MM.1S (cell line): ENCODE results near the gene TSPAN9.

Source experiments
- DNase-seq: peaks from one replicate; pipeline ENCODE4 v3.0.0-alpha.2; 2015
- H2AFZ ChIP-seq: fragments of 300-600 bp; sonication (generic); 2 replicates; pipeline ENCODE4 v1.6.0; 2016; ENCODE audit warnings: antibody characterized with exemption, low read length
- H3F3A ChIP-seq: fragments of 300-600 bp; sonication (generic); 2 replicates; pipeline ENCODE4 v1.6.1; 2016; ENCODE audit warnings: mild to moderate bottlenecking, antibody characterized with exemption, low read length, moderate library complexity, mixed read lengths; ENCODE audit not compliant: insufficient read depth
- H3K27ac ChIP-seq: fragments of 300-600 bp; sonication (generic); 2 replicates; pipeline ENCODE4 v1.5.1; 2016; ENCODE audit warnings: mild to moderate bottlenecking, low read length
- H3K27me3 ChIP-seq: fragments of 300-600 bp; sonication (generic); replicated peaks from 2 replicates; pipeline ENCODE4 v1.6.0; 2016; ENCODE audit warnings: low read length; ENCODE audit not compliant: insufficient read depth
- H3K36me3 ChIP-seq: fragments of 300-600 bp; sonication (generic); replicated peaks from 2 replicates; pipeline ENCODE4 v1.6.1; 2016; ENCODE audit warnings: mild to moderate bottlenecking, low read length, mixed read lengths; ENCODE audit not compliant: insufficient read depth
- H3K4me1 ChIP-seq: fragments of 300-600 bp; sonication (generic); 2 replicates; pipeline ENCODE4 v1.6.1; 2016; ENCODE audit warnings: low read length, mixed read lengths
- H3K4me2 ChIP-seq: fragments of 300-600 bp; sonication (generic); 2 replicates; pipeline ENCODE4 v1.6.0; 2016; ENCODE audit warnings: low read depth, low read length
- H3K4me3 ChIP-seq: fragments of 300-600 bp; sonication (generic); 2 replicates; pipeline ENCODE4 v1.5.1; 2016; ENCODE audit warnings: low read length, mixed read lengths
- H3K79me2 ChIP-seq: fragments of 300-600 bp; sonication (generic); 2 replicates; pipeline ENCODE4 v1.6.1; 2016; ENCODE audit warnings: mixed run types, low read length, mixed read lengths
- H3K9ac ChIP-seq: fragments of 300-600 bp; sonication (generic); 2 replicates; pipeline ENCODE4 v1.6.1; 2016; ENCODE audit warnings: low read length, mixed read lengths
- H3K9me2 ChIP-seq: fragments of 300-600 bp; sonication (generic); replicated peaks from 2 replicates; pipeline ENCODE4 v1.6.1; 2016; ENCODE audit warnings: mild to moderate bottlenecking, low read length, mixed read lengths; ENCODE audit not compliant: insufficient read depth
- H3K9me3 ChIP-seq: fragments of 300-600 bp; sonication (generic); replicated peaks from 2 replicates; pipeline ENCODE4 v1.6.1; 2016; ENCODE audit warnings: mild to moderate bottlenecking, low read length, mixed read lengths; ENCODE audit not compliant: insufficient read depth
- H4K20me1 ChIP-seq: fragments of 300-600 bp; sonication (generic); 2 replicates; pipeline ENCODE4 v1.6.1; 2016; ENCODE audit warnings: mild to moderate bottlenecking, low read length, moderate library complexity, mixed read lengths; ENCODE audit not compliant: insufficient read depth
- CTCF ChIP-seq: fragments of 300-600 bp; sonication (generic); IDR thresholded peaks from 2 replicates; pipeline ENCODE4 v1.5.1; 2016; ENCODE audit warnings: antibody characterized with exemption, low read length, mixed read lengths
- EZH2 ChIP-seq: fragments of 300-600 bp; sonication (generic); optimal IDR thresholded peaks from 2 replicates; pipeline ENCODE3; 2017; ENCODE audit warnings: low read depth, mild to moderate bottlenecking, antibody characterized with exemption, low read length, mixed read lengths
- EZH2phosphoT487 ChIP-seq: fragments of 300-600 bp; sonication (generic); IDR thresholded peaks from 2 replicates; pipeline ENCODE4 v1.6.1; 2018; ENCODE audit warnings: antibody characterized with exemption, low read length

TSPAN9 gene

GRCh38 chr12:3247077-3247476 is 169.9 kb downstream of the TSPAN9 start:
- Histone ChIP-seq H3K27me3 (peaks cover 100% of the 10 kb centered on the region), H3K9me3 (no peaks in the 10 kb centered on the region), H3K79me2 (no peaks in the 10 kb centered on the region), H3K9ac (no peak overlapping the region), H3K9me2 (no peaks in the 10 kb centered on the region), H3K4me2 (no peak overlapping the region), H3K4me3 (no peak overlapping the region), H3F3A (no peaks in the 10 kb centered on the region), H4K20me1 (no peaks in the 10 kb centered on the region), H3K27ac (no peak overlapping the region), H3K4me1 (no peaks in the 10 kb centered on the region), H3K36me3 (no peaks in the 10 kb centered on the region), H2AFZ (no peak overlapping the region)
- DNase-seq = no peak
- TF ChIP-seq CTCF = no peak
- no peak for TF ChIP-seq EZH2
- no peak for TF ChIP-seq EZH2phosphoT487

- Histone ChIP-seq H3K9ac (no peak overlapping the region), H3K27ac (no peak overlapping the region), H3K9me3 (no peaks in the 10 kb centered on the region), H2AFZ (no peak overlapping the region), H3F3A (no peaks in the 10 kb centered on the region), H3K9me2 (no peaks in the 10 kb centered on the region), H3K79me2 (no peaks in the 10 kb centered on the region), H3K4me1 (no peaks in the 10 kb centered on the region), H3K4me2 (no peak overlapping the region), H3K27me3 (peaks cover 100% of the 10 kb centered on the region), H3K36me3 (no peaks in the 10 kb centered on the region), H3K4me3 (no peak overlapping the region), H4K20me1 (no peaks in the 10 kb centered on the region)
- TF ChIP-seq EZH2phosphoT487 (no peak), CTCF (no peak), EZH2 (no peak)
- DNase-seq = no peak
Measured at GRCh38 chr12:3247629-3248161, 170.5 kb downstream of the TSPAN9 start.

- no peak overlapping the region for H2AFZ ChIP-seq
- H3K9ac ChIP-seq = no peak overlapping the region
- H3F3A ChIP-seq = no peaks in the 10 kb centered on the region
- no peaks in the 10 kb centered on the region for H4K20me1 ChIP-seq
- no peak overlapping the region for H3K4me3 ChIP-seq
- peaks cover 100% of the 10 kb centered on the region for H3K27me3 ChIP-seq
- no peak overlapping the region for H3K27ac ChIP-seq
- no peaks in the 10 kb centered on the region for H3K9me2 ChIP-seq
- no peak overlapping the region for H3K4me2 ChIP-seq
- no peaks in the 10 kb centered on the region for H3K36me3 ChIP-seq
- TF ChIP-seq EZH2 (no peak), CTCF (no peak), EZH2phosphoT487 (no peak)
- DNase-seq = no peak
- no peaks in the 10 kb centered on the region for H3K4me1 ChIP-seq
- H3K9me3 ChIP-seq = no peaks in the 10 kb centered on the region
- no peaks in the 10 kb centered on the region for H3K79me2 ChIP-seq
Measured at GRCh38 chr12:3249081-3249800, 172.1 kb downstream of the TSPAN9 start.
